ENCODE data around the gene CLEC19A.
"Not testable (repeated sequence)": the region's sequence is repeated elsewhere in the genome, so short reads cannot be mapped to it uniquely, and the experiment has no call there.

Gene CLEC19A

DNA sequence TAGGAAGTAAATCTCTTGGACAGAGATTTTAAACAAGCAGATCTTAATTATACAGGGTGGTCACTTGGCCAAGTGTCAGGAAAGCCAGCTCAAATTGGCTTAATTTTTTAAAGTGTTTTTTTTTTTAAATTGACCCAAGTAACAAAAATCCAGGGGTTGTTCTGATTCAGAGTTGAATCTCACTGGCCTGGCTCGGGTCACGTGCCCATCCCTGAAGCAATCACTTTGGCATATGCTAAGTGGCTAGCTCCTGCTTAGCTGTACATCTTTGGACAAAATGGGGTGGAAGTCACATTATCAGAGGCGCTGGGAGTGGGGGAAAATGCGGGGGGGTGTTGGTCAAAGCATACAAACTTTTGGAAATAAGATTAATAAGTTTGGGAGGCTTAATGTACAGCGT is 23.6 kb downstream of the CLEC19A start:
- TF ChIP-seq, protein P1, sequence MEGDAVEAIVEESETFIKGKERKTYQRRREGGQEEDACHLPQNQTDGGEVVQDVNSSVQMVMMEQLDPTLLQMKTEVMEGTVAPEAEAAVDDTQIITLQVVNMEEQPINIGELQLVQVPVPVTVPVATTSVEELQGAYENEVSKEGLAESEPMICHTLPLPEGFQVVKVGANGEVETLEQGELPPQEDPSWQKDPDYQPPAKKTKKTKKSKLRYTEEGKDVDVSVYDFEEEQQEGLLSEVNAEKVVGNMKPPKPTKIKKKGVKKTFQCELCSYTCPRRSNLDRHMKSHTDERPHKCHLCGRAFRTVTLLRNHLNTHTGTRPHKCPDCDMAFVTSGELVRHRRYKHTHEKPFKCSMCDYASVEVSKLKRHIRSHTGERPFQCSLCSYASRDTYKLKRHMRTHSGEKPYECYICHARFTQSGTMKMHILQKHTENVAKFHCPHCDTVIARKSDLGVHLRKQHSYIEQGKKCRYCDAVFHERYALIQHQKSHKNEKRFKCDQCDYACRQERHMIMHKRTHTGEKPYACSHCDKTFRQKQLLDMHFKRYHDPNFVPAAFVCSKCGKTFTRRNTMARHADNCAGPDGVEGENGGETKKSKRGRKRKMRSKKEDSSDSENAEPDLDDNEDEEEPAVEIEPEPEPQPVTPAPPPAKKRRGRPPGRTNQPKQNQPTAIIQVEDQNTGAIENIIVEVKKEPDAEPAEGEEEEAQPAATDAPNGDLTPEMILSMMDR (IDR thresholded peaks at IDR 0.05), result no peak
- Histone ChIP-seq H3K4me1 (no peaks in the 10 kb centered on the region), H3K9me3 (ENCODE audit: control insufficient read depth, low read length) (no peaks in the 10 kb centered on the region)

DNA sequence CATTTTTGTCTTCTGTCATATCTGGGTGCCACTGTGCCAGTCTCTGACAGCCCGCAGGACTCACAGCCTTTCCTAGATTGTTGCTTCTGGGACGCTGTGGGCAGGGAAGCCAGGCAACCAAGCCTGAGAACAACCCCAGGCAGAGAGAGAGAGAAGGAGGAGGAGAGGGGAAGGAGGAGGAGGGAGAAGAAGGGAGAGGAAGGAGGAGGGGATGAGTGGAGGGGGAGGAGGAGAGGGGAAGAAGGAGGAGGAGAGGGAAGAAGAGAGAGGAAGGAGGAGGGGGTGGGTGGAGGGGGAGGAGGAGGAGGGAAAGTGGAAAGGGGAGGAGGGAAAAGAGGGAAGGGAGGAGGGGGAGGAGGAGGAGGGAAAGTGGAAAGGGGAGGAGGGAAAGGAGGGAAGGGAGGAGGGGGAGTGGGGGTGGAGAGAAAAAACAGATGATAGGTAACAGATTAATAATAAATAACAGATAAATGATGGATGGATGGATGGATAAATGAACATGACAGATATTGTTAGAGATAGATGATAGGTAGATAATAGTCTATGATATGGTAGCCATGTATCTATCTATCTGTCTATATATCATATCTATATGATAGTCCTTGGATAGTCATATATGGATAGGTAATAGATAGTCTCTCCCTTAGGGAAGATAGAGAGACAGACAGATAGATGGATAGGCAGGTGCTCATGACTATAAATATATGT is 29.3 kb downstream of the CLEC19A start:
- no peak overlapping the region for H3K4me3 ChIP-seq (ENCODE audit: low read depth, low read length)
- TF ChIP-seq, protein P1 (IDR thresholded peaks at IDR 0.05), result no peak
- no peaks in the 10 kb centered on the region for H3K27me3 ChIP-seq (ENCODE audit: control insufficient read depth, insufficient read depth, low read length)
- no peak overlapping the region for H3K4me2 ChIP-seq (ENCODE audit: low read length)
- H3K4me1 ChIP-seq, result no peaks in the 10 kb centered on the region
- no peaks in the 10 kb centered on the region for H3K79me2 ChIP-seq
- no peaks in the 10 kb centered on the region for H3K9me3 ChIP-seq (ENCODE audit: control insufficient read depth, low read length)
- no peak overlapping the region for H2AFZ ChIP-seq
- no peak overlapping the region for H3K9ac ChIP-seq
- H3K27ac ChIP-seq, result no peak overlapping the region
- no peaks in the 10 kb centered on the region for H3K36me3 ChIP-seq (ENCODE audit: control insufficient read depth, insufficient read depth, low read length)

More for the DNA sequence above, 23.6 kb downstream of the CLEC19A start:
- Histone ChIP-seq H2AFZ (no peak overlapping the region), H3K4me2 (ENCODE audit: low read length) (no peak overlapping the region), H3K36me3 (ENCODE audit: control insufficient read depth, insufficient read depth, low read length) (no peaks in the 10 kb centered on the region), H3K9ac (no peak overlapping the region), H3K27me3 (ENCODE audit: control insufficient read depth, insufficient read depth, low read length) (no peaks in the 10 kb centered on the region), H3K4me3 (ENCODE audit: low read depth, low read length) (no peak overlapping the region), H3K79me2 (no peaks in the 10 kb centered on the region), H3K27ac (no peak overlapping the region)

DNA sequence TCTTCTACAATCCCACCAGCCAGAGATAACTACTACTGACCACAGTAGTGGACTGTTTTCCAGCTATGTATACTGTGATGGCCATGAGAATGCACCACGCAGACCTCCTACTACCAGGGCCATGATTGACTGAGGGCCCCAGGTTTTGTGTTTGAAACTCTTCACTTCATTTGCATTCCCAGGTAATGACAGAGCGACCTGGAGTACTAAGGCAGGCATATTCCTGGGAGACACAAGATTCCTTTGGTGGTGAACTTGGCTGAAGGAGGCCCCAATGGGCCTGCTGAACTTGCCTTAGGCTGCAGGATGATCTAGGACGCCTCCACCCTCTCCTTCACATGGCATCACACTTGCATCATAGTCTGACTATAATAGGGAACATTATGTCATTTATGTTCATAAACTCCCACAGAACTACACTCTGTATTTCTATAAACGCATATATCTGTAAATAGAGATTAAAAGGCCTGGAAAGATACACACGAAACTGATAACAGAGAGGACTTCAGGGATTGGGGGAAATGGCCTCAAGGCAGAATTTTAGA is 30.4 kb downstream of the CLEC19A start:
- no peak overlapping the region for H2AFZ ChIP-seq
- H3K79me2 ChIP-seq, result no peaks in the 10 kb centered on the region
- H3K27ac ChIP-seq, result no peak overlapping the region
- H3K27me3 ChIP-seq (ENCODE audit: control insufficient read depth, insufficient read depth, low read length), result no peaks in the 10 kb centered on the region
- H3K4me1 ChIP-seq, result no peaks in the 10 kb centered on the region
- H3K9ac ChIP-seq, result no peak overlapping the region
- no peak overlapping the region for H3K4me2 ChIP-seq (ENCODE audit: low read length)
- TF ChIP-seq, protein P1 (IDR thresholded peaks at IDR 0.05), result no peak
- H3K9me3 ChIP-seq (ENCODE audit: control insufficient read depth, low read length), result no peaks in the 10 kb centered on the region
- H3K36me3 ChIP-seq (ENCODE audit: control insufficient read depth, insufficient read depth, low read length), result no peaks in the 10 kb centered on the region
- H3K4me3 ChIP-seq (ENCODE audit: low read depth, low read length), result no peak overlapping the region

DNA sequence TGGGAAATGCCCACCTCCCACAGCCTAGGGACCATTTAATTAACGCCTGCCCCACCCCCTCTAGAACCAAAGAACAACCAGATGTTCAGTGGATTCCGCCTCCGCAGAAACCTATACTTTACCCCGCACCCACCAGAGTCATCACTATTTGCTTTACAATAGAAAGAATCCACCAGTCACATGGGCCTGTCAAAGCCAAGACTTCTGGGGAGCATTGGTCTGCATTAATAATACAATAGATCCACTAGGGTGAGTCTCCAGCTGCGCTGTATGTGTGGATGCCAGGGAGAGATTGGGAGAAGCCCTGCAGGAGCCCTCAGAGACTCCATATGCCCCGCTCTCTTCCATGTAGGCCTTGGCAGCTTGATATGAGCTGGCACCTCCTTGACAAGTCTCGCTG is 31.3 kb downstream of the CLEC19A start:
- H3K36me3 ChIP-seq (ENCODE audit: control insufficient read depth, insufficient read depth, low read length), result no peaks in the 10 kb centered on the region
- no peaks in the 10 kb centered on the region for H3K79me2 ChIP-seq
- no peaks in the 10 kb centered on the region for H3K27me3 ChIP-seq (ENCODE audit: control insufficient read depth, insufficient read depth, low read length)
- H3K4me2 ChIP-seq (ENCODE audit: low read length), result no peak overlapping the region
- no peak overlapping the region for H3K27ac ChIP-seq
- no peaks in the 10 kb centered on the region for H3K4me1 ChIP-seq
- no peak overlapping the region for H3K4me3 ChIP-seq (ENCODE audit: low read depth, low read length)
- no peak overlapping the region for H2AFZ ChIP-seq
- H3K9me3 ChIP-seq (ENCODE audit: control insufficient read depth, low read length), result no peaks in the 10 kb centered on the region
- H3K9ac ChIP-seq, result no peak overlapping the region
- TF ChIP-seq, protein P1 (IDR thresholded peaks at IDR 0.05), result no peak

DNA sequence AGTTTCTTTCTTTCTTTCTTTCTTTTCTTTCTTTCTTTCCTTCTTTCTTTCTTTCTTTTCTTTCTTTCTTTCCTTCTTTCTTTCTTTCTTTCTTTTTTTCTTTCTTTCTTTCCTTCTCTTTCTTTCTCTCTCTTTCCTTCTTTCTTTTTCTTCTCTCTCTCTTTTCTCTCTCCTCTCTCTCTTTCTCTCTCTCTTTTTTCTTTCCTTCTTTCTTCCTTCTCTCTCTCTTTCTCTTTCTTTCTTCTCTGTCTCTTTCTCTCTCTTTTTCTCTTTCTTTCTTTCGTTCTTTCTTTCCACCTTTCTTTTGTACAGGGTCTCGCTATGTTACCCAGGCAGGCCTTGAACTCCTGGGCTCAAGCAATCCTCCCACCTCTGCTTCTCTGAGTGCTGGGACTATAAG is 35.7 kb downstream of the CLEC19A start:
- H2AFZ ChIP-seq; H3K9ac ChIP-seq; H3K4me2 ChIP-seq (ENCODE audit: low read length); H3K4me1 ChIP-seq; H3K9me3 ChIP-seq (ENCODE audit: control insufficient read depth, low read length); H3K27ac ChIP-seq; H3K27me3 ChIP-seq (ENCODE audit: control insufficient read depth, insufficient read depth, low read length); H3K79me2 ChIP-seq; H3K4me3 ChIP-seq (ENCODE audit: low read depth, low read length); H3K36me3 ChIP-seq (ENCODE audit: control insufficient read depth, insufficient read depth, low read length): not testable (repeated sequence)
